AG04449 (cell line): ENCODE measurements around the gene CDK14.

ENCODE experiments used
- CTCF ChIA-PET: fragments of 350-600 bp; formaldehyde crosslinking; extraction: SDS; loops from one replicate; lab custom pipeline; 2021; ENCODE audit warnings: antibody characterized with exemption; lab: Yijun Ruan, JAX
- POLR2A ChIA-PET: fragments of 400-600, 350-600 bp; formaldehyde crosslinking; extraction: SDS; loops from one replicate; lab custom pipeline; 2020; ENCODE audit warnings: antibody characterized with exemption, inconsistent platforms; lab: Yijun Ruan, JAX
- DNase-seq: peaks from one replicate; pipeline ENCODE4 v3.0.0-alpha.2; 2010; ENCODE audit warnings: low read depth, low spot score
- H3K4me3 ChIP-seq: 2 replicates; pipeline ENCODE4 v1.5.1; 2011; ENCODE audit warnings: low read depth, mild to moderate bottlenecking, control low read depth, low read length
- CTCF ChIP-seq: IDR thresholded peaks from one replicate; pipeline ENCODE4 v1.5.1; 2011; ENCODE audit warnings: mild to moderate bottlenecking, moderate library complexity, low read length, control low read depth, inconsistent platforms; ENCODE audit not compliant: insufficient read depth; ENCODE audit errors: missing control alignments

The CDK14 gene

GRCh38 chr7:91083855-91084644 is 487.9 kb downstream of the CDK14 start:
- TF ChIP-seq CTCF: no peak
- ChIA-PET CTCF (interaction anchor here (1.1 to 3.2 kb wide), 13 partner anchors 10 to 700 kb away, joined by 3 to 13 read pairs (median 4); no protein-coding TSS in a partner anchor), POLR2A (no interaction called here)
- DNase-seq: no peak
- H3K4me3 ChIP-seq: no peak overlapping the region

GRCh38 chr7:91085175-91085574 is 489.1 kb downstream of the CDK14 start:
- DNase-seq: no peak
- H3K4me3 ChIP-seq: no peak overlapping the region
- POLR2A ChIA-PET: no interaction called here
- CTCF ChIA-PET: interaction anchor here (0.7 to 3.2 kb wide), 5 partner anchors 24 to 182 kb away, joined by 3 to 8 read pairs (median 3); no protein-coding TSS in a partner anchor
- TF ChIP-seq CTCF: no peak

GRCh38 chr7:91086200-91086599 is 490.1 kb downstream of the CDK14 start:
- ChIA-PET CTCF (interaction anchor here (0.7 to 3.2 kb wide), 10 partner anchors 10 to 792 kb away, joined by 3 to 8 read pairs (median 4); no protein-coding TSS in a partner anchor), POLR2A (no interaction called here)
- TF ChIP-seq CTCF: no peak

GRCh38 chr7:91088156-91088555 is 492.0 kb downstream of the CDK14 start:
- CTCF ChIA-PET: interaction anchor here (1.4 to 2.0 kb wide), 2 partner anchors 39 to 50 kb away, joined by 4 to 7 read pairs; no protein-coding TSS in a partner anchor
- TF ChIP-seq CTCF: no peak
- DNase-seq: no peak
- H3K4me3 ChIP-seq: no peak overlapping the region
- POLR2A ChIA-PET: no interaction called here

More at GRCh38 chr7:91086200-91086599, 490.1 kb downstream of the CDK14 start:
- no peak for DNase-seq
- no peak overlapping the region for H3K4me3 ChIP-seq

- CTCF ChIA-PET: interaction anchor here (1.4 to 2.6 kb wide), 4 partner anchors 38 to 695 kb away, joined by 4 to 15 read pairs (median 10); no protein-coding TSS in a partner anchor
- TF ChIP-seq CTCF: no peak
- POLR2A ChIA-PET: no interaction called here
- no peak for DNase-seq
- H3K4me3 ChIP-seq: no peak overlapping the region
Measured at GRCh38 chr7:91088691-91089090, 492.6 kb downstream of the CDK14 start.

GRCh38 chr7:91089382-91089963 is 493.4 kb downstream of the CDK14 start:
- no peak overlapping the region; the same call in 1 of the 2 replicates for H3K4me3 ChIP-seq
- CTCF ChIA-PET: interaction anchor here (0.5 to 2.7 kb wide), 35 partner anchors 8 to 766 kb away, joined by 3 to 15 read pairs (median 4); no protein-coding TSS in a partner anchor
- POLR2A ChIA-PET: interaction anchor here (0.6 kb wide), 1 partner anchor 55 kb away, joined by 3 read pairs; no protein-coding TSS in a partner anchor
- DNase-seq: no peak
- peak; percentile 40 for TF ChIP-seq CTCF
